GM21723 (cell line): ENCODE data around the gene TRMT61B.

Source experiments
- ATAC-seq: cut with Tn5 transposase; IDR thresholded peaks from one replicate; pipeline ENCODE4 v1.9.1; 2021; ENCODE audit warnings: mild to moderate bottlenecking, moderate library complexity; ENCODE audit not compliant: unreplicated experiment

TRMT61B gene

DNA sequence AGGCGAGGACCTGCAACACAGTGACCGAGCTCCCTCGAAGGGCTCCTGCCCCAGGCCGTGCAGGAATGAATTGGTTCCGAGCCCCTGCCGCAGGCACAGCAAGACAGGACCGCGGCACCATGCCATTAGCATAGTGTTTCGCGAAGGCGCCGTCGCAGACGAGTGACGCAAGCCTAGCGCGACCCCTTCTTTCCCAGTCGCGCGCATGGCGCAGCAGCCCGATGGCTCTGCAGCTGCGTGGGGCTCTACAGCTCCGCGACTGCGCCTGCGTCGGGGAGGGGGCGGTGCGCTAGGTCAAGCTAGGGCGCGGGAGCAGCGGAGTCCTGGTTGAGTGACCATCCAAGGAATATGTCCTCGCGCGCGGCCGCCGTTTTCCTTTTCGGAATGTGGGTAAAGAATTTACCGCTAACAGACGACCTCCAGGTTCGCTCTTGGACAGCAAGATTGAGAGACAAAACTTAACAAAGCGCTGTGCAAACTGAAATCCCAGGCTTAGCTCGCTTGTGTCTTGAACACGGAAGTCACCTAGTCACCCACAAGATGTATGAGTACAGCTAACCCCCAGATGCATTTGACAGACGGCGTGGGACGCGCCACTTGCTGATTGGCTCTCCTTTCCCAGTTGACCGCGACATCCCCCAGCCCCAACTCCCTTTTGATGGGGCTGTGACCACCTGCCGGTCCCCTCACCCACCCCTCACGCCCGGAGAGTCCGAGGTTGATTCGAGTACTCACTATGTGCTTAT is at the start of gene TRMT61B:
Gene TRMT61B (minus strand): TSS at position 164 of the 746 bp plus-strand sequence. CDS start 32 bp downstream, at position 132.
- peak; percentile 96 for ATAC-seq

DNA sequence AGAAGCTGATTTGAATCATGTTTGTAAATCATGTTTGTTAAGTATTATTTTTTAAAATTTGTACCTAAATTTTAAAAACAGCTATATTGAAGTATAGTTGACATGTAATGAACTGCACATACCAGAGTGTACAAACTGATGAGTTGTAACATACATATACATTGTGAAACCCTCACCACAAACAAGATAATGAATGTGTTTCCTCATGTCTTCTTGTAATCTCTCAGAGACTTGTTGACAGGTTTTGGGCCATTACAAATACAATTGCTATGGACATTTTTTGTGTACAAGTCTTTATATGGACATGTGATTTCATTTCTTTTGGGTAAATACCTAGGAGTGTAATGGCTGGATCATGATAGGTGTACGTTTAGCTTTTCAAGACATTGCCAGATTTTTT is 45.8 kb upstream of the TRMT61B start:
- no peak for ATAC-seq

GRCh38 chr2:28909655-28910353 is 39.7 kb upstream of the TRMT61B start:
- ATAC-seq: no peak

GRCh38 chr2:28908172-28908571 is 38.1 kb upstream of the TRMT61B start:
- ATAC-seq: no peak

DNA sequence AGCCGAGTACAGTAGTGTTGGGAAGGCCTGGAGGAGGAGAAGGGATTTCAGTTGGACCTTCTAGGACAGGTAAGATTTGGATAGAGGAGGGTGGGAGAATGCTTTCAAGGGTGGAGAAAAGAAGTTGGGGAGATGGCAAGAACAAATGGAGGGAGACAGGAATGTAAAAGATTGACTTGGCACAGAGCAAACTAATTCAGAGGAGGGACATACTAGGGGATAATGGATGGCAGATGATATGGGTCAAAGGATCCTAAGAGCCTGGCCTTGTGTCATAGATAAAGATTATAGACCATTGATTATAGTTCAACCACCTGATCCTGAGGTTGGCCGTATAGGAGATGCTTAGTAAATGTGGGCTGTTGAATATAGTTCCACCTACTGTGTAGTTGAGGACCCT is 36.7 kb upstream of the TRMT61B start:
- ATAC-seq: no peak

- ATAC-seq: no peak
Observed at GRCh38 chr2:28906376-28906775, 36.3 kb upstream of the TRMT61B start.

DNA sequence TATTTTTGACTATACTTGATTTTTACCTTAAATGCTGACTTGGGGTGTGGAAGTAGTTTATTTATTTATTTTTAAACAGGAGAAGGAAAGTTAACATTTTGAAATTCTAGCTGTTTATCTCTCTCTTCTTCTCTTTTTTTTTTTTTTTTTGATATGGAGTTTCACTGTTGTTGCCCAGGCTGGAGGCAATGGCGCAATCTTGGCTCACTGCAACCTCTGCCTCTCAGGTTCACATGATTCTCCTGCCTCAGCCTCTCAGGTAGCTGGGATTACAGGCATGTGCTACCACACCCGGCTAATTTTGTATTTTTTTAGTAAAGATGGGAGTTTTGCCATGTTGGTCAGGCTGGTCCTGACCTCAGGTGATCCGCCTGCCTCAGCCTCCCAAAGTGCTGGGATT is 35.4 kb upstream of the TRMT61B start:
- ATAC-seq: no peak

GRCh38 chr2:28904802-28905457 is 34.8 kb upstream of the TRMT61B start:
- no peak for ATAC-seq

- ATAC-seq: no peak
Observed at GRCh38 chr2:28904295-28904694, 34.2 kb upstream of the TRMT61B start.

DNA sequence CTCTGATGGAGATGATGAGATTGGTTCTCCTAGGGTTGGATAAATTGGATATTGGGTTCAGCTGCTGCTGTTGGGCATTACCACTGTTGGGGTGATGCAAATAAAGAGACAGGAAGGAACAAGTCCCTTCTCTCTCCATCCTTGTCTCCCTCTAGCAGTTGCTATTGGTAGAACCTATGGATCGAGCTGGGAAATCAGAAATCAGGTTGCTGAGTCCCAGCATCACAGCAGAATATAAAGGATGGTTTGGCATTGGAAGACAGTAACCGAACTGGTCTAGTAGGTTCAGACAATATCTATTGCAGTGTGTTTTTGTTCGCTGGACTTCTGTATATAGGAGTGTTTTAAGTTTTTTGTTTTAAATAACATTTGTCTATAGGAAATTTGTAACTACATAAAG is 32.5 kb upstream of the TRMT61B start:
- ATAC-seq: no peak

DNA sequence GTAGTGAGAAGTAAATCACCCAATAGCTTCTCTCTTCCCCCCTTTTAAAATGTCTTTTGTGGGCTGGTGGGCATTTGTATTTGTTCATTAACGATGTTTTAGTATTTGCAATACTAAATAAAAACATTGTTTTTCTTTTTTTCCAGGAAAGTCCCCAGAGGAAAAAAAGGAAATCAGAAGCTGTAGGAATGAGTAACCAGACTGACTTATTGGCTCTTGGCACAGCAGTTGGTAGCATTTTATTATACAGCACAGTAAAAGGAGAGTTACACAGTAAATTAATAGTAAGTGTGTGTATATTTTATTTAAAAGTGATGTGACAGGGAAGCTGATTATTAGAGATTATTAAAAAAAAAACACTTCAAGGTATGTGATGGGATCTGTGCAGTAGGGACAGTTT is 31.7 kb upstream of the TRMT61B start:
- no peak for ATAC-seq

DNA sequence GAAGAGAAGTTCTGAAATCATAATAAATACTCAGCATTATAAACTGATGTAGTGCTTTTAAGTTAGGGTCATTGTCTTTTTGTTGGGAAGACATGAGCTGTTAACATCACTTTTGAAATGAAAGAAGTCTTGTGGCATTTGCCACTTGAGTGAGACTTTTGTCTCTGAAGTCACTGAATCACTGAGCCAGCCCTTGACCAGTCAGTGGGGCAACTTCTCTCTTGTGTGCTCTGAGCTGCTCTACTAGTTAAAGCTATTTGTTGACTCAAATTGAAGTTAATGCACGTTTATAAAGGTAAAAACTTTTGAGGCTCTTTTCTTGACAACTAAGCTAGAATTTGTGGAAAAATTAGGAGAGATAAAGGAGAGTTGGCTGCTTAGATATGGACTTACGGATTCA is 31.1 kb upstream of the TRMT61B start:
- ATAC-seq: no peak

GRCh38 chr2:28898048-28898447 is 27.9 kb upstream of the TRMT61B start:
- no peak for ATAC-seq

DNA sequence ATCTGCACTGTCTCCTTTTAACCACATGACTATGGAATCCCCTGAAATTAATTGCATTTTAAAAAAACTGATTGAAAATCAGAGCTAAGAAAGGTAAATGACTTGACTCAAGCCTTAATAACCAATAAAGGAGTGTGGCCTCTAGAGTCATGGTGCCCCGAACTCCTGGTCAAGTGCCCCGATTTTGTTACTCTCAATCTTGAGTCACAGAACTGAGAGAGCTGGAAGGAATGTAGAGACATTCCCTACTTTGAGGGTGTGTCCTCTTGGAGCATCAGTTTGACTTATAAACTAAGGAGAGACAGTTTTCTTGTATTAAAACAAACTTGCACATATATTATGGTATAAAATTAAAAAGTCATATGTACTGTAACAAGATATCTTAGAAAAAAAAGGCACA is 26.8 kb upstream of the TRMT61B start:
- no peak for ATAC-seq

DNA sequence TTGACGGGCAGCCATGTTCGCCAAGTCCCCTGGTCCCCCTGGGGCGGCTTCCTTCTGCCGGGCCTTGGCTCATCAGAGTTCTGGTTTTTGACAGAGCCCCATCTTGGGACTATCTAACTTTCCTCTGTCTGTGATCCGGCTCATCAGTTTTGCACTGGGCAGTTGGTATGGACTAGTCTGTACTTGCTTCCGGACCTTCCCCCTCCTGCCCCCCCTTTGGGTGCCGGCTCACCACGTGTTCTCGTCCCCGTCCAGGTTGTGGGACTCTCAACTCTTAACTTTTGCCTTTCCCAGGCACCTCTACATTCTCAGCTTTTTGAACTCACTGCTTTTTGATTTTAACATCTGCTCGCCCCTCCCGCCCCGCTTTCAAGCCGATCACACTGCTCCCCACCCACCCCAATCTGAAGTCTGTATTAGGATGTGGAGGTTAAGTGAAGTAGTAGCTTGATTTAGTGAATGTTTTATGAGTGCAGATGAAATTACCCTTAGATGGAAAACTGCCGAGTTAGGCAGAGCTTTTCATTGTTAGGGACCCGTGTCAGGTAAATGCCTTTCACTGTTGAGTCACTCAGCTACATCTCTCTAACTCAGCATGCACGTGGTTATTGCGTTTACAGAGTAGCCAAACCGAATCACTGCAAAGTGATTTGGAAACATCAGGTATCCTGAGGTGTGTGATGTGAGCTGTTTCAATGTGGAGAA is 25.2 kb upstream of the TRMT61B start:
- peak; percentile 26 for ATAC-seq

DNA sequence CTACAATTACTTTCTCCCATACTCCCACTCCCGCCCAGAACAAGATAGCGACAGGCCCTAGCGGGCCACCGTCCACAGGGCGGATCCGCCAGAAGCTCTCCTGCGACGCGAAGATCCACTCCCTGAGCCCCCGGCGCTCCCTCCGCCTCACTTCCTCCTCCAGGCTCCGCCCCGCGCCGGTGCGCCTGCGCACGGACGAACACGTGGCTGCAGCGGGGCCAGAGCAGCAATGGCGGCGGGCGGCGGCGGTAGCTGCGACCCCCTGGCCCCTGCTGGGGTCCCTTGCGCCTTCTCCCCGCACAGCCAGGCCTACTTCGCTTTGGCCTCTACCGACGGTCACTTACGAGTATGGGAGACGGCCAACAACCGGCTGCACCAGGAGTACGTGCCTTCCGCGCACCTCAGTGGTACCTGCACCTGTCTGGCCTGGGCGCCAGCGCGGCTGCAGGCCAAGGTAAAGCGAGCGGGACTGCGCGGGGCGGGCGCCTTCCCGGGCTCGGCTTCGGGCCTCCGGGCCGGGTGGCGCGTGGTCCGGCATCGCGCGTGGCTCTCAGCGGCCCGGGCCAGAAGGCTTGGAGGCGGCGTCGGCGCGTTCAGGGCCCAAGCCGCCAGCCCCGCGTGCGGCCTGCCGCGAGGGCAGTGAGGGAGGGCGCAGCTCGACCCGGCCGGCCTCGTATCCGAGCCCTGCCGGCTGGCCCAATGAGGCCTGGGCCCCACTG is 24.5 kb upstream of the TRMT61B start, which contains the start of gene WDR43:
Gene WDR43 (plus strand): TSS at position 198 of the 719 bp plus-strand sequence. CDS start 32 bp downstream, at position 230.
- peak; percentile 91 for ATAC-seq

DNA sequence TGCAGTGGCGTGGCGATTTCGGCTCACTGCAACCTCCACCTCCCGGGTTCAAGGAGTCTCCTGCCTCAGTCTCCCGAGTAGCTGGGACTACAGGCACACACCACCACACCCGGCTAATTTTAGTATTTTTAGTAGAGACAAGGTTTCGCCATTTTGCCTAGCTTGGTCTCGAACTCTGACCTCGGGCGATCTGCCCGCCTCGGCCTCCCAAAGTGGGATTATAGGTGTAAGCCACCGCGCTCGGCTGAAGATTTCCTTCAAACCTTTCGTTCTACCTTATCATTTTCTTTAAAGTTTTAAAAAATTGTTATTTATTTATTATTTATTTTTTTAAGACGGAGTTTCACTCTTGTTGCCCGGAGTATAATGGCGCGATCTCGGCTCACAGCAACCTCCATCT is 23.4 kb upstream of the TRMT61B start:
- ATAC-seq: no peak

DNA sequence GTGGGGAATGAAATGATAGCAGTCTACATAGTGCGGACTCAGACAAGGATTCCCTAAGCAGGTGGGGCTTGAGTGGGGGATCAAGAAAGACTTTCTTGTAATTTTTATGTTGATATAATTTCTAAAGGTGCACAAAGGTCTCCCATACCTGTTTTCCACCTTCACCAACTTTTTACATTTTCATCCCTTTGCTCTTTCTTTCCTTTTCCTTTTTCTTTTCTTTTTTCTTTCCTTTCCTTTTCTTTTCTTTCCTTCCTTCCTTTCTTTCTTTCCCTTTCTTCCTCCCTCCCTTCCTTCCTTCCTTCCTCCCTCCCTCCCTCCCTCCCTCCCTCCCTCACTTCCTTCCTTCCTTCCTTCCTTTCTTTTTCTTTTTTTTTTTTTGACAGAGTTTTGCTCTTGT is 10.1 kb upstream of the TRMT61B start:
- ATAC-seq: no peak

DNA sequence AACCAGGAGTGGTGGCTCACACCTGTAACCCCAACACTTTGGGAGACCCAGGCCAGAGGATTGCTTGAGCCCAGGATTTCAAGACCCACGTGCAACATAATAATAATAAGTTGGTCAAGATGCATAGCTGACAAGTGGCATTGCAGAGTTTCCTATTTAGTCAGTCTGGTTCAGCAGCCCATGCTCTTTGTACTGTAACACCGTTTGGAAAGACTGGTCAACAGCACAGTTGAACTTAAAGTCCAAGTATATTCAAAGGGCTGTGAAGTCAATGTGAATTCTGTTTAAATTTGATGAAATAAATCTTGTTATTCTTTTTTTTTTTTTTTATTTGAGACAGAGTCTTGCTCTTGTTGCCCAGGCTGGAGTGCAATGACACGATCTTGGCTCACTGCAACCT is 1.5 kb upstream of the TRMT61B start:
- no peak for ATAC-seq

GRCh38 chr2:28869494-28870145 is 489 bp downstream of the TRMT61B start:
- peak; percentile 37 for ATAC-seq
